Measurements from ENCODE around the gene NAV2. TPM values are rescaled to one million over a fixed set of nuclear protein-coding genes. Genes with fewer than 3 reads are reported as not detected.
A peak's percentile ranks its signal among the peaks of the same experiment; 100 is the strongest.

NAV2 gene
- total RNA-seq, 1 donor from 2014 or later, result 1.8 TPM

DNA sequence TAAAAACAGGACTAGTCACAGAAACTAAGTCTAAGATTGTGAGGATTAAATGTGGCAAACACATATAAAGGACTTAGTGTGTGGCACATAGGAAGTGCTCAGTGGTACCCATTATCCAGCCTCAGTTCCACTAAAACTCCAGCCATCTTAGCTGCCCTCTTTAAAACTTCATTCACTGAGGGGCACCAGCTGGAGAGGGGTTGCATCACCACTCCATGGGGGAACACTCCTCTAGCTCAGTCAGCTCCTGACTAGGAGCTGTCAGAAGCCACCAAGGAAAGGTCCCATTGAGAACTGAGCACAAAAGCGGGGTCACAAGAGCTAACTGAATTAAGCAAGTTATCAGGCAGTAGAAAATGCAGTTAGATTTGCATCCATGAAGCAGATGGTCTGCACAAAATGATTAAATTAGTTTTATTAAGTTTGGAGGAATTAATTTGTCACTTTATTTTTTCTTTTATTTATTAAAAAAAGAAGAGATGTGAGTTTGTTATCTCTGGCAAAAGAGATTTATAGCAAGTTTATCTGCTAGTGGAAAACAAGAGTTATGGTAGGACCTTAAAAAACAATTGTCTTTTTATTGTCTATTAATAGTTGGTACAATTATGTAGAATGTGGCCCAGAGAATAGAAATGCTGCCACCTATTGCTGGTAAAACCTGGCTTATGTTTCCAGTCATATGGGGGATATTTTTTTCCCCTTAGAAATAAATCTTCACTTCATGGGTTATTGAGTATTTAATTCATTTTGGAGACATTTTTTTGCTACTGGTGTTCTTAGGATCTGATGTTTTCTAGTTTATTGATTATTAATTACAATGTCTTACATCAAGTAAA is 95.7 kb downstream of the NAV2 start:
- peak in 1 of 2 donors; percentile 42 for DNase-seq (ENCODE audit: low read depth in 2 of 2)

DNA sequence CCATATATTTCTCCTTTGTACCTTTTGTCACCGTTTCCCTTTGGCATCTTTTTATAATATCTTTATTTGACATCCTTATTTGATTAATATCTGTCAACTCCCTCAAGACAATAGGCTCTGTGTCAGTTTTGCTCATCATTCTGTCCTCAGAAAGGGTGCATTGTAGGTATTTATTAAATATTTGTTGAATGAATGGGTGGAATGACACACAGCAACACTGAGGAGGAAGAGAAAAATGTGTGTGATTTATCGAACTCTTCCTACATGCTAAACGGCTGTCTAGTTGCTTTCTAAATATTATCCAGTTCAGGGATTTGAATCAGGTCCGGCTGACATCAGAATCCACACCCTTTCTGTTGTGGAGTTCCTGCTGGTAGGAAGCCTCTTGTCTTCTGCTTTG is 98.2 kb downstream of the NAV2 start:
- no peak for DNase-seq (ENCODE audit: low read depth in 2 of 2)

DNA sequence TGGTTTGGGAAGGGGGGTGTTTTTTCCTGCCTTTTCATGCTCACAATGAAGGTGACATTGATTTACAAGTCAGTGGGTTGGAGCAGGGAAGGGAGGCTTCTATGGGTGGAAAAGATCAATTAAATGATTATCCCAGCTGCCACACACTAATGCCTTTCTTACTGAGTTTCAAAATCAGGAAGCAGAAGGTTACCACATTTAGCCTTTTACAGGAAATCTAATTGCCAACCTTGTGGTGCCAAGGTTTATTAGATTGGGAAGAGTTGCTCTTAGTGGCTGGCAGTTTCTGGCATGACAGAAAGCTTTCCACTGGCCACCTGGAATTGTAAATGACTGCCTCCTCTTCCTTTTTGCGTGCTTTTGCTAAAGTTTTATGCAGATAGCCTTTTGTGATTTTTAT is 98.7 kb downstream of the NAV2 start:
- peak in 1 of 2 donors; percentile 32 for DNase-seq (ENCODE audit: low read depth in 2 of 2)

DNA sequence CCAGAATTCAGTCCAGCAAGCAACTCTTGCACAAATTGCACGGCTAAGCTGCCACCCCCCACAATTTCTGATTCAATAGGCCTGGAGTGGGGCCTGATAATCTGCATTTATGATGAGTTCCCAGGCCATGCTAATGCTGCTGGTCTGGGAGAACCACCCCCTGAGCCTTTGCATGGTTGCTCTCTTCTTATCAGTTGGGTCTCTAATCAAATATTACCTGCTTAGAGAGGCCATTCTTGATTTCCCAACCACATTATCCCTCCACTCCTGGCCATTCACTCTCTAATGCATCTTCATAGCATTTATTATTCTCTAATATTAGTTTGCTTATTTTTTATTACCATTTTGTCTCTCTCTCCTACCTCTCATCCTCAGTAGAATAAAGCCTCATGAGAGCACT is 99.5 kb downstream of the NAV2 start:
- no peak for DNase-seq (ENCODE audit: low read depth in 2 of 2)

DNA sequence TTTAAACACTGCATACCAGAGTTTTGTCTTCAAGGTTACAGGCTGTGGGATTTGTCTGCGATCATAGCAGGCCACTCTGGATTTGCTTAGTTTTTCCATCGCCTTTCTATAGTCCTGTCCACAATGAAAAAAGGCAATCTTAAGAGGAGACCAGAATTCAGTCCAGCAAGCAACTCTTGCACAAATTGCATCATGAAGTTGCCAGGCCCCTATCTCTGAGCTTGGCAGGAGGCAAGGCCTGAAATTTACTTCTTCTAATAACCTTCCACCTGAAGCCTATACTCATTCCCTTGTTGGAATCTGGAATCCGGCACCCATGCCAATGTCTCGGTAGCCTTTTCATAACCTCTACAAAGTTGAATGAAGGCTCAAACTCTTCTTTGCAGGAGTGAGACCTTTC is 100.1 kb downstream of the NAV2 start:
- DNase-seq (ENCODE audit: low read depth in 2 of 2), result no peak

DNA sequence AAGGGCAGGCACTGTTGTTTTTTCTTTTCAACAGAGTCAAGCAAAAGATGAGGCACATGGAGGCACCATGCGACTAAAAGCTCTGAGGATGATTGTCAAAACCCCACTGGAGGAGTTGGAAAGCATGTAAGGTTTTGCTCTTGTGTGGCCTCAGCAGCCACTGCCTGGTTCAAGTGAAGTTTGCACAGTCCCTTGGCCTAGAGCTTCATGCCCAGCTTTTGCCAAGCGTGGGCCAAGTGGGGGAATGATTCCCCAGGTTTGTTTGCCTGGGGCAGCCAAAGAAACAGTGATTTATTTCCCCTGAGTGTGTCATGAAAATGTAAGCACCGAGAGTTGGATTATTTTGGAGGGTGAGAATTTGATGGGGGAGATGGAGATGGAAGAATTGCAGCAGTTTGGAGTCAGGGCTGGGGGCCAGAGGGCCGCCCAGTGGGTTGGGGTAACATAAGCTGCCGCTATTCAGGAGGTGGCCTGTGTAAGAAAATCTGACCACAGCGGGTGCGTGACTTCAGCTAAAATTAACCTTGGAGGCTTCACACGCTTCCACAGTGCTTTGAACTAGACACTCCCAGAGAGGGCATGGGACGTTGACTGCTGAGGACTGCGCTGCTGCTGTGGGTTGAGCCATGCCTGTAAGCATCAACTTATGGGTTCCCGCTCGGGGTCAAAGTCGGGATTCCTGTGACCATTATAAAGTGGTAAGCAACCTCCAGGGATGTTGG is 100.7 kb downstream of the NAV2 start:
- DNase-seq (ENCODE audit: low read depth in 2 of 2), result no peak

DNA sequence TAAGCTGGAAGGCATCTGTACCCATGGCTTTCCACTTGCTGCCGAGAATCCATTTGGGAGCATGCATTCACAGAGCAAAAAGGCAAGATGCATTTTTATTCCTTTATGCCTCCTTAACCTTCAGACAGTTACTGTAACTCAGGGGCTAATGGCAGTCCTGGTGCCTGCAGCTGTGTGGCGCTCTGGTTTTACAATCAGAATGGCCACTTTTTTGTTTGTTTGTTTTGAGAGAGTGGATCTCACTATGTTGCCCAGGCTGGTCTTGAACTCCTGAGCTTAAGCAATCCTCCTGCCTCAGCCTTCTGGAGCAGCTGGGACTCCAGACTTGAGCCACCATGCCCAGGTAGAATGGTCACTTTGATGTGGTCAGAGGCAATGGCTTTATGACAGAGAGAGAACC is 101.8 kb downstream of the NAV2 start:
- DNase-seq (ENCODE audit: low read depth in 2 of 2), result no peak

DNA sequence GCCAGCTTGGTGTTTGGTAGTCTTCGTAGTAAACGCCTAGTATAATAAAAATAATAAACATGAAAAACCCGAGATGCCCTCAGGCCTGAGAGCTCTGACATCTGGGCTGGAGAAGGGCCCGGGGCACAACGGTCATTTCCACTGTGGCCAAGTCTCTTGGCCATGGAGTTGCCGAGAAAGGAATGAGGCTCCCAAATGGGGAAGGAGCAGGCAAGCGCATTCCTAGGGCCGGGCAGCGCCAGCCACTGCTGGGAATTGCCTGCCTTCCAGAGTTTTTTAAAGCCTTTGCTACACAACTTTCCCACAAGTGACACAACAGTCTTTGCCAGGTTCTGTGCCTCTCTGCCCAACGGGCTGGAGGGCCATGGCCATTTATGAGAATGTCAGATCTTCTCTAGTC is 103.4 kb downstream of the NAV2 start:
- no peak for DNase-seq (ENCODE audit: low read depth in 2 of 2)

DNA sequence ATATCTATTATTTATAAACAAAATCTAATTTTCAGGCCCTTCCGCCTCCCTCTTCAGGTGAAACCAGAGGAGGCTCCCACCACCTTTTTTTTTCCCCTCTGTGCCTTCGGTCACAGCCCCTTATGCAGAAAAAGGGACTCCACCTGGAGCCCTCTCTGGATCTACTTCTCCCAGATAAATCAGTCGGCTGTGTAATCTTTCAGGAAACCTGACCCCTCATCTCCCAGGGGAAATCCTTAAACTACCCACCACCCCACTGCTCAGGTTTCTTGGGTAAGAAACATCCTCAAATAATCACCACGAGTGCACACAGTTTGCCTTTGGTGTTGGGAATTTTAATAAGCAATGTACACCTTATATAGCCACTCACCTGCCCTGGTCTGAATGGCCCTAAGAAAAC is 104.2 kb downstream of the NAV2 start:
- DNase-seq (ENCODE audit: low read depth in 2 of 2), result no peak

DNA sequence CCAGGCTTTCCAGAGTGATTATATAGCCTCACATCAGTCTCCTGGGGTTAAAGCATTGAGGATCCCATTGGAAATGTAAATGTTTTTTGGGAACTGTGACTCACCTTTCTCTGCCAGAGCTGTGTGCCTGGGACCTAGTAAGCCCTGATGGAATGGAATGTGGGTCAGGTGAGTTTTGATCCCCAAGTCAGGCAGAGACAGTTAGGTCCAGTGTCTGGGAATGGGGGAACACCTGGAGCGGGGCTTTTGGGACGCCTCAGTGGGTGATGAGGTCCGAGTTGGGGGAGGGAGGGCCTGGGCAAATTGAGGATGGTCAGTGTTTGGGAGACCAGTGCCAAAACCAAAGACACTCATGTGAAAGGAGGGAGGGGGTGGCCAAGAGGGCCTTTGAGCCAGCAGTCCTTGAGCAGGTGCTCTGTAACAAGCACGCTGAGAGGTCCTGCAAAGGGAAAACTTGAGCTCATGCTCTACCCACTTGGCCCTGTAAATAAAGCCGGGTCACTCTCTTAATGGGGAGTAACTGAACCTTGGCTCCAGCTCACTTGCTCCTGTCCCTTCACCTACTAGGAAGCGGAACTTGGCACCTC is 104.7 kb downstream of the NAV2 start:
- no peak for DNase-seq (ENCODE audit: low read depth in 2 of 2)

DNA sequence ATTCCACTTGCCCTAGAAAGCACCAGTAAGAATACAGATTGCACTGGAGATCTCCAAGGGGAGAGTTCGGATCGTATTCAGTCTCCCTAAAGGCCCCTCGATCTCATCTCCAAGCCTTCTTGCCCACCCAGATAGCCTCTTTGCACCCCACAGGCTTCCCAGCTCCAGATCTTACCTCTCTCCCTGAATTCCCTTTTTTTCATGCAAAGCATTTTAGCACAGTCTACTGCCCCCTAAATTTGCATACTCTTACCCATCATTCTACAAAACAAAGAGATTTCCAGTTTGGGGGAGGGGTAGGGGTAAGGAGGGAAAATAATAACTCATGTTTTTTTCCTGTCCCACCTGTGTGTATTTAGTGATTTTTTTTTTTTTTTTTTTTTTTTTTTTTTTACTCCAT is 105.2 kb downstream of the NAV2 start:
- DNase-seq (ENCODE audit: low read depth in 2 of 2), result no peak

DNA sequence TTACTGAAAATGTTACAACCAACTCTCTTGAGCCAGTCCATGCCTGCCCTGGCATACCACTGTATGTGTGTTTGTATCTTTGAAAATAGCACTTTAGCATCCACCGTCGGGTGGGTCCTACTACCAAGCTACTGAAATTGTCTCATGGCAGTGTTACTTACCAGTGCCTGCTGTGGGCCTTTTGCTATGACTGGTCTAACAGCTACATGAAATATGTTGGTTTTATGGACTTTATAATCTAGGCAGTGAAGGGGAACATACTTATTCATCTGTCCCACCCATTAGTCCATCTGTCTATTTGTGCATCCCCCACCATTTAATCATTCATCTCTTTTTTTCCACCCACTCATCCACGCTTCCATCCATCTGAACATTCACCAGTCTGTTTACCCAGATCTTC is 106.0 kb downstream of the NAV2 start:
- no peak for DNase-seq (ENCODE audit: low read depth in 2 of 2)

DNA sequence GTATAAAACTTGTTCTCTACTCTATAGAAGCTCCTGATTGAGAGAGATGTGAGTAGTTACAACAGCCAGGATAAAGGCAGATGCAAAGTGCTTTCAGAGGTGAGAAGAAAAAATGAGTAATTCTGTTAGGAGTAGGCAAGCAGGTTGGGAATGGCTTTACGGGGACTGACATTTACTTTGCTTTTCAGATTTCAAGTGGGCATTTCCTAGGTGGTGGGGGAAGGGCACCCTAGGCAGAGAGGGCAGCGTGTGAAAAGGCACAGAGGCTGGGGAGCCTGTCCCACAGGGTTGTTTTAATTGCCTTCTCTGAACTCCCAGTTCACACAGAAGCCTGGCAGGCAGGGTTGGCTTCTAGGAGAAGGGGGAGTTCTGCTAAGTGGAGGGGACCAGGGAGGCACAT is 106.5 kb downstream of the NAV2 start:
- no peak for DNase-seq (ENCODE audit: low read depth in 2 of 2)

DNA sequence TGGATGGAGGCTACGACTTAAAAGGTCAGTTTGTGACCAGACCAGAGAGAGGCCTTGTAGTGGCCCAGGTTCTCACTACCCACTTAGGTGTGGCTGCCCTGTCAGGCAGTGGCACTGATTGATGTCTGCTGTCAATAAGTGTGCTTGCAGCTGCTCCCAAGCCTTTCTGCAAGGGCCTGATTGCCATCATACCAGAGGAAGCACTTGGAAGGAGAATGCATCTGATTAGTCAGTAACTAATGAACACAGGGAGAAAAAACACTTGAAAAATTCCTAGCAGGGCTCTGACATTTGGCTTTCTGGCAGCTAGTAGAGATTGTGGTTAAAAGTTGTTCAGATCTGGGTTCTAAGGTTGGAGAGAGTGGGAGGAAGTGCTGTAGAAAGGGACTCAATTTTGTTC is 107.5 kb downstream of the NAV2 start:
- peak in 1 of 2 donors; percentile 33 for DNase-seq (ENCODE audit: low read depth in 2 of 2)

DNA sequence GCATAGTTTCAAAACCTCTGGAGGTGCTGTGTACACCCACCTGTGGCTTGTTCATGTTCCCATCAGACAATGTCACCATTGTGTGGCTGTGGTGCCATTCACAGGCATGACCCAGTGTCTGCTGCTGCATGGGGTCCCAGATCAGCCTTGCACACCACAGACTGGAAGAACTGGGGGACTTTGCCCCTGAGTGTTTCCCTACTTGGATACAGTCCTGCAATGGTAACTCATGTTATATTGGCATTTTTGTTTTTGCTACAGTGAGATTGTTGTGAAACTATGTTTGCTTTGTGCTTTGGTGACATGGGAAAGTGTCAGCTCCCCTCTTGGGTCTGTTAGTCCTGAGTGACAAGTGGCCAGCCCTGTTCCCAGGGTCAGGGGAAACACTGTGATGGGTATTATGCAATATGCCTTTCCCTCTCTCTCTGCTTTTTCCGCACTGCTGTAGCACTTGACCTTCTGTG is 108.8 kb downstream of the NAV2 start:
- DNase-seq (ENCODE audit: low read depth in 2 of 2), result peak in 1 of 2 donors; percentile 60

DNA sequence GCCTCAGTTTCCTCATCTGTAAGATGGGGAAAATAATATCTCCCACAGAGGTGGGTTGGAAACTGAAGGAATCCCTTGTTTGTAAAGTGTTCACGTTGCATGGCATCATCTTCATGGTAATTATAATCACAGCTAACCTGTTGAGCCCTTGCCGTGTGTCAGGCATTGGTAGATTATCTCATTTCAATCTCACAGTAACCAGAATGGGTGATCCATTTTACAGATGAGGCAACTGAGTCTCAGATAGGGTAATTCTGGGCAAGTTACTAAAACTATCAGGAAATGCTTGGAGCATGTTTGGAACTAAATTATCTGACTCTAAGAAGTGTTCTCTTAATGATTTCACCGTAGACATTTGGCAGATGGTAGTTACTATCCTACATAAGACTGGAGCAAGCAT is 109.4 kb downstream of the NAV2 start:
- DNase-seq (ENCODE audit: low read depth in 2 of 2), result no peak

DNA sequence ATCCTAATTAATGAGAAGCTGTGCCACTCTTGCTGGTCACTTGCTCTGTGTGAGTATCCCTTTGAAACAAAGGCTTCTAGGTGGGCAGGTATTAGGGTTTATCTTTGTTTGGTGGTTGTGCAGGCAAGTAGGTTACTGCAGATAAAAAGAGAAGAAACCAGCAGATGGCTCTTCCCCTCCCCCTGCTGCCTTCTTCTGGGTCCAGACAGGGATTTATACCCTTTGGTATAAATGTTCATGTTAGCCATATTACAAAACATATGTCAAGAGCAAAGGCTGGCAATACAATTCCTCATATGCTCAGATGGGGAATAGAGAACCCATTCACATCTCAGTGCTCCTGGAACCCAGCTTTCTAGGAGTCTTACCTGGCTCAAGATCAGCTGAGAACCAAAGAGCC is 109.9 kb downstream of the NAV2 start:
- DNase-seq (ENCODE audit: low read depth in 2 of 2), result no peak

DNA sequence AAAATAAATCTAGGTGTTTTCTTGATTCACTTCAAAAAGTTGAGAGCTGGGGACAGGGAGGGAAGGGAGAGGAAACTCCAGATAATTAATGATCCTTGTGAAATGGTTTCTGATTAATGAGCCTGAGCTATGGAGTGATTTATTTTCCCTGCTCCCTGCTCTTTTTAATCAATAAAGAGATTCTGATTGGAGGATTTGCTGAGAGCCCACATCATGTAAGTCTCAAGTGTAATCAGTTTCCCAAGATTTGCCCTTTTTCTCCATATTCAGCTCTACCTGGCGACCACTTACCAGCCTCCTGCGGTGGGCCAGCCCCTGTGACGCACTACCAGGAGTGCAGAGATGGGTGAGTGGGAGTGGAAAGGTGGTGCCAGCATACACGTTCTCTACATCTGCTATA is 114.0 kb downstream of the NAV2 start:
- DNase-seq (ENCODE audit: low read depth in 2 of 2), result no peak

DNA sequence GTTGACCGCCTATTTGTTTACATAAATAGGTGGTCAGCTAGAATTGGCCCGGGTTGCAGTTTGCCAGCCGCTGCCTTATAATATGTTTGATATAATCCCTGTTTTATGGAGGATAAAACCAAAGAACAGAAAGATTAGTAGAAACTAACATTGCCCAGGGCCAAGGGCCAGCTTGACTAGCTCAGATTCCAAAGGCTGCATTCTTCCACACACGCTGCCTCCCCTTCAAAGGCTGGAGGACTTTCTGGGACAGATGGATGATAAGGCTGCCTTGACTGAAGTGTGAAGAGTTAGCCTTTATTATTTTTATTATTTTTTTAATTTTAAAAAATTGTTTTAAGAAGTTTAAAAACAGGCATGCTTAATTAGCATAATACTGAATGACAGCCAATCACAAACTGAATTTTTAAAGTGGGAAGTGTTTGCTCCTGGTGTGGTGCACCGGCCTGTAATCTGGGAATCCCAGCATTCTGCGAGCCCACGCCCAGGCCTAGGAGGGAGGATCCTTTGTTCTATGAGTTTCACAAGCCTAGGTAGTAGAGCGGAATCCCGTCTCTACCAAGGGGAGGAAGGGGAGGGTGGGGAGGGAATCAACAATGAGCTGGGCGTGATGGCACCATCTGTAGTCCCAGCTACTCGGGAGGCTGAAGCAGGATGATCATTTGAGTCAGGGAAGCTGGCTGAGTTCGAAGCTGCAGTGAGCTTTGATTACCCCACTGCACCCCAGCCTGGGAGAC is 114.9 kb downstream of the NAV2 start:
- no peak for DNase-seq (ENCODE audit: low read depth in 2 of 2)

DNA sequence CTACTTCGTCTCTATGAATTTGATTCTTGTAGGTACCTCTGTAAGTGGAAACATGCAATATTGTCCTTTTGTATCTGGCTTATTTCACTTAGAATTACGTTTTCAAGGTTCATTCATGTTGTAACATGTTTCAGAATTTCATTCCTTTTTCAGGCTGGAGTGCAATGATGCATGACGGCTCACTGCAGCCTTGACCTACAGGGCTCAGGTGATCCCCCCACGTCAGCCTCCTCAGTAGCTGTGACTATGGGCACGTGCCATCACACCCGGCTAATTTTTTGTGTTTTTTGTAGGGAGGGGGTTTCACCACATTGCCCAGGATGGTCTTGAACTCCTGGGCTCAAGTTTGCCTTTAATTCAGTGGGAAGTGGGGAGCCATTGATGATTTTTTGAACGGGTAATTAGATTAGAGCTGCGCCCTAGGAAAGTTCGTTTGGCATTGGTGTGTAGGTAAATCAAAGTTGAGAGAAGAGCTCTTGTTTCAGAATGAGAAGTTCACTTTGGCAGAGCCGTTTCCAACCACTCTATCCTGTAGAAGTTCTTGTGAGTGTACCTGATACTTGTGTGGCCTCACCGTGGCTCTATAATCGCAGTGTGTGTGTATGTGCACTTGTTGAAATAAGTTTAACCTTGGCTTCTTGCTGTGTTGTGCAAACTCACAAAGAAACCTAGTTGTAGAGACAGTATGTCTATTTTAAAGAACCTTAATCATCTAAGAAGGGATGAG is 115.9 kb downstream of the NAV2 start:
- no peak for DNase-seq (ENCODE audit: low read depth in 2 of 2)

All from lung microvascular endothelial cell (primary cell).